Sigmoid colon (tissue), 4 donors: ENCODE measurements around the gene FOXD2.
"Not testable (repeated sequence)": the region's sequence is repeated elsewhere in the genome, so short reads cannot be mapped to it uniquely, and the experiment has no call there.

Source experiments
- EP300 ChIP-seq, 4 donors: sonication (generic); formaldehyde crosslinking; IDR thresholded peaks; one replicate each; pipeline ENCODE4 v1.6.1; 2017; ENCODE audit warnings: antibody characterized with exemption in 4 of 4
- POLR2A ChIP-seq, 2 donors: fragments of 450-650 bp; IDR thresholded peaks; one replicate each; pipeline ENCODE4 v1.6.1; 2016; ENCODE audit warnings: antibody characterized with exemption in 2 of 2, mild to moderate bottlenecking in 2 of 2, moderate library complexity in 2 of 2
- POLR2AphosphoS5 ChIP-seq, 4 donors: sonication (generic); formaldehyde crosslinking; IDR thresholded peaks; one replicate each; pipeline ENCODE4 v1.6.1; 2017; ENCODE audit warnings: antibody characterized with exemption in 4 of 4
- TF ChIP-seq, protein P1 (sequence below), 4 experiments: fragments of 450-650 bp in 3 of 4; fragments of 200-600 bp in 1 of 4; IDR thresholded peaks; one replicate each; pipeline ENCODE4 v1.5.1; 2016 to 2019; ENCODE audit warnings: antibody characterized with exemption in 4 of 4, mild to moderate bottlenecking in 3 of 4, moderate library complexity in 2 of 4

DNA sequence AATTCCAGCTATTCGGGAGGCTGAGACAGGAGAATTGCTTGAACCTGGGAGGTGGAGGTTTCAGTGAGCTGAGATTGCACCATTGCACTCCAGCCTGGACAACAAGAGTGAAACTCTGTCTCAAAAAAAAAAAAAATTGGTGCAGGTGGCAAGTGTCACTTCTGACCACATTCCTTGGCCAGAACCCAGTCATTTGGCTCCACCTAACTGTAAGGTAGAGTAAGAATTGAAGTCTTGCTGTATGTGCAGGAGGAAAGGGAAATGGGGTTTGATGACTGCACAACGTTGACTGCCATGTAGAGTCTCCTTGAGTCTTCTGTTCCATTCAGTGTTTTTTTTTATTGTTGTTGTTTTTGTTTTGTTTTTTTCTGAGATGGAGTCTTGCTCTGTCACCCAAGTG lies 16.1 kb downstream of the FOXD2 start:
- TF ChIP-seq, protein P1, sequence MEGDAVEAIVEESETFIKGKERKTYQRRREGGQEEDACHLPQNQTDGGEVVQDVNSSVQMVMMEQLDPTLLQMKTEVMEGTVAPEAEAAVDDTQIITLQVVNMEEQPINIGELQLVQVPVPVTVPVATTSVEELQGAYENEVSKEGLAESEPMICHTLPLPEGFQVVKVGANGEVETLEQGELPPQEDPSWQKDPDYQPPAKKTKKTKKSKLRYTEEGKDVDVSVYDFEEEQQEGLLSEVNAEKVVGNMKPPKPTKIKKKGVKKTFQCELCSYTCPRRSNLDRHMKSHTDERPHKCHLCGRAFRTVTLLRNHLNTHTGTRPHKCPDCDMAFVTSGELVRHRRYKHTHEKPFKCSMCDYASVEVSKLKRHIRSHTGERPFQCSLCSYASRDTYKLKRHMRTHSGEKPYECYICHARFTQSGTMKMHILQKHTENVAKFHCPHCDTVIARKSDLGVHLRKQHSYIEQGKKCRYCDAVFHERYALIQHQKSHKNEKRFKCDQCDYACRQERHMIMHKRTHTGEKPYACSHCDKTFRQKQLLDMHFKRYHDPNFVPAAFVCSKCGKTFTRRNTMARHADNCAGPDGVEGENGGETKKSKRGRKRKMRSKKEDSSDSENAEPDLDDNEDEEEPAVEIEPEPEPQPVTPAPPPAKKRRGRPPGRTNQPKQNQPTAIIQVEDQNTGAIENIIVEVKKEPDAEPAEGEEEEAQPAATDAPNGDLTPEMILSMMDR (IDR thresholded peaks at IDR 0.05): not testable (repeated sequence)
- TF ChIP-seq EP300, POLR2A, POLR2AphosphoS5 (IDR thresholded peaks at IDR 0.05): not testable (repeated sequence)
